Neural cell (in vitro differentiated cells): ENCODE measurements around the gene MOSPD2. TPM values are rescaled to one million over a fixed set of nuclear protein-coding genes. Genes with fewer than 3 reads are reported as not detected.

Experiments
- H2AFZ ChIP-seq: fragments of 200-600, 300-800 bp; sonication (generic), shearing (Covaris generic); 2 replicates; pipeline ENCODE4 v1.6.0; 2014; ENCODE audit warnings: low read depth, mild to moderate bottlenecking, antibody characterized with exemption, low read length, moderate library complexity
- H3F3A ChIP-seq: fragments of 200-600 bp; shearing (Covaris generic); 2 replicates; pipeline ENCODE4 v1.6.1; 2016; ENCODE audit warnings: mild to moderate bottlenecking, moderate library complexity, mixed read lengths, antibody characterized with exemption, low read length; ENCODE audit not compliant: insufficient read depth, poor library complexity, severe bottlenecking
- H3K27ac ChIP-seq: fragments of 200-600, 300-800 bp; sonication (generic), shearing (Covaris generic); 2 replicates; pipeline ENCODE4 v1.5.1; 2014; ENCODE audit warnings: mild to moderate bottlenecking, low read length, moderate library complexity
- H3K27me3 ChIP-seq: fragments of 300-800, 200-600 bp; sonication (generic), shearing (Covaris generic); 2 replicates; pipeline ENCODE4 v1.6.0; 2014; ENCODE audit warnings: mild to moderate bottlenecking, low read depth, low read length, moderate library complexity; ENCODE audit not compliant: insufficient read depth
- H3K36me3 ChIP-seq: fragments of 300-800, 200-600 bp; sonication (generic), shearing (Covaris generic); 2 replicates; pipeline ENCODE4 v1.5.1; 2014; ENCODE audit warnings: mild to moderate bottlenecking, antibody characterized with exemption, low read length, moderate library complexity; ENCODE audit not compliant: insufficient read depth
- H3K4me2 ChIP-seq: fragments of 300-800, 200-600 bp; sonication (generic), shearing (Covaris generic); 2 replicates; pipeline ENCODE4 v1.6.0; 2014; ENCODE audit warnings: mild to moderate bottlenecking, low read length
- H3K4me3 ChIP-seq: fragments of 300-800, 200-600 bp; sonication (generic), shearing (Covaris generic); 2 replicates; pipeline ENCODE4 v1.5.1; 2014; ENCODE audit warnings: mild to moderate bottlenecking, low read length, moderate library complexity
- H3K79me2 ChIP-seq: fragments of 200-600 bp; shearing (Covaris generic); replicated peaks from 2 replicates; pipeline ENCODE4 v1.6.0; 2014; ENCODE audit warnings: mild to moderate bottlenecking, low read length, moderate library complexity; ENCODE audit not compliant: insufficient read depth
- H3K9ac ChIP-seq: fragments of 300-800, 200-600 bp; sonication (generic), shearing (Covaris generic); 2 replicates; pipeline ENCODE4 v1.6.1; 2016; ENCODE audit warnings: mild to moderate bottlenecking, low read length, mixed read lengths
- H3K9me2 ChIP-seq: fragments of 200-600 bp; shearing (Covaris generic); 2 replicates; pipeline ENCODE4 v1.6.1; 2016; ENCODE audit warnings: mild to moderate bottlenecking, low read length, mixed read lengths; ENCODE audit not compliant: insufficient read depth
- H3K9me3 ChIP-seq: fragments of 200-600, 300-800 bp; sonication (generic), shearing (Covaris generic); 2 replicates; pipeline ENCODE4 v1.6.1; 2016; ENCODE audit warnings: mild to moderate bottlenecking, mixed run types, low read length, moderate library complexity, mixed read lengths
- H4K20me1 ChIP-seq: fragments of 200-600 bp; shearing (Covaris generic); 2 replicates; pipeline ENCODE4 v1.6.1; 2016; ENCODE audit warnings: mild to moderate bottlenecking, mixed run types; ENCODE audit not compliant: insufficient read depth
- EP300 ChIP-seq: fragments of 450-650 bp; conservative IDR thresholded peaks from 2 replicates; pipeline ENCODE4 v1.6.1; 2014; ENCODE audit warnings: antibody characterized with exemption, mild to moderate bottlenecking, moderate library complexity; ENCODE audit not compliant: poor library complexity, severe bottlenecking
- EZH2 ChIP-seq: fragments of 200-600, 300-800 bp; shearing (Covaris generic), sonication (generic); IDR thresholded peaks from 2 replicates; pipeline ENCODE4 v1.6.1; 2014; ENCODE audit warnings: antibody characterized with exemption, low read length, borderline replicate concordance, mild to moderate bottlenecking; ENCODE audit not compliant: insufficient read depth, poor library complexity, severe bottlenecking
- MXI1 ChIP-seq: fragments of 450-650 bp; conservative IDR thresholded peaks from 2 replicates; pipeline ENCODE4 v1.6.1; 2014; ENCODE audit warnings: antibody characterized with exemption, mild to moderate bottlenecking; ENCODE audit not compliant: poor library complexity, severe bottlenecking
- POLR2AphosphoS5 ChIP-seq: IDR thresholded peaks from 2 replicates; pipeline ENCODE4 v1.6.1; 2012
- RAD21 ChIP-seq: fragments of 450-650 bp; conservative IDR thresholded peaks from 2 replicates; pipeline ENCODE4 v1.6.1; 2014; ENCODE audit warnings: antibody characterized with exemption, mild to moderate bottlenecking, moderate library complexity
- SMC3 ChIP-seq: fragments of 450-650 bp; conservative IDR thresholded peaks from 2 replicates; pipeline ENCODE4 v1.6.1; 2014; ENCODE audit warnings: antibody characterized with exemption, mild to moderate bottlenecking, moderate library complexity; ENCODE audit not compliant: poor library complexity
- TAF1 ChIP-seq: IDR thresholded peaks from 2 replicates; pipeline ENCODE4 v1.6.1; 2012; ENCODE audit warnings: low read depth
- polyA plus RNA-seq: library from polyadenylated mRNA; depleted of rRNA; stranded (reverse); fragments of >200 nt; gene quantifications from 2 replicates; pipeline ENCODE4 v1.2.3, GENCODE V29; 2014
- TF ChIP-seq, protein P1 (sequence below): IDR thresholded peaks from 2 replicates; pipeline ENCODE4 v1.6.1; 2012; ENCODE audit warnings: borderline replicate concordance
- TF ChIP-seq, protein P2 (sequence below): fragments of 450-650 bp; IDR thresholded peaks from 2 replicates; pipeline ENCODE4 v1.5.1; 2014; ENCODE audit warnings: antibody characterized with exemption, mild to moderate bottlenecking, moderate library complexity; ENCODE audit not compliant: poor library complexity, severe bottlenecking

Gene MOSPD2
- polyA plus RNA-seq, 1 donor from 2014 or later = 12.4 TPM

DNA sequence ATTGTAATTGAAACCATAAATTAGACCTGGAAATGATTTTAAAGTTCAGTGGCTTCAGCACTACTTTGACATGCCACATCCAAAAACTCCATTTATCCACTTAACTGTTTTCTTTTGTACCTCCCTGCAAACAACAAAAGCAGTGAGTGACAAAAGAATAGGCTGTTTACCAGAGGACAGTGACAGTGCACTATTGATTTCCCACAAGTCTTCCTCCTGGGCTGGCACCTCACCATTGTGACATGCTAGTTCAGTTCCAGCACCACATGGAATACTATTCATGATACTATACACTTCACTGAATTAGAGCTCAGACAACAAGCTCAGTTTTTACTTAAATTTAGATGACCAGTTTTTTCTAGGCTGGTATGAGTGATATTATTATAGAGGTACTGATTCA is 29.3 kb downstream of the MOSPD2 start:
- H3K4me2 ChIP-seq = no peak overlapping the region
- no peaks in the 10 kb centered on the region for H4K20me1 ChIP-seq
- no peaks in the 10 kb centered on the region for H3K9me3 ChIP-seq
- no peaks in the 10 kb centered on the region for H3K79me2 ChIP-seq
- H3F3A ChIP-seq = no peaks in the 10 kb centered on the region
- H3K36me3 ChIP-seq = no peaks in the 10 kb centered on the region
- no peak overlapping the region for H2AFZ ChIP-seq
- no peaks in the 10 kb centered on the region for H3K9me2 ChIP-seq
- no peak for TF ChIP-seq POLR2AphosphoS5
- TF ChIP-seq MXI1 = no peak
- TF ChIP-seq, protein P1, sequence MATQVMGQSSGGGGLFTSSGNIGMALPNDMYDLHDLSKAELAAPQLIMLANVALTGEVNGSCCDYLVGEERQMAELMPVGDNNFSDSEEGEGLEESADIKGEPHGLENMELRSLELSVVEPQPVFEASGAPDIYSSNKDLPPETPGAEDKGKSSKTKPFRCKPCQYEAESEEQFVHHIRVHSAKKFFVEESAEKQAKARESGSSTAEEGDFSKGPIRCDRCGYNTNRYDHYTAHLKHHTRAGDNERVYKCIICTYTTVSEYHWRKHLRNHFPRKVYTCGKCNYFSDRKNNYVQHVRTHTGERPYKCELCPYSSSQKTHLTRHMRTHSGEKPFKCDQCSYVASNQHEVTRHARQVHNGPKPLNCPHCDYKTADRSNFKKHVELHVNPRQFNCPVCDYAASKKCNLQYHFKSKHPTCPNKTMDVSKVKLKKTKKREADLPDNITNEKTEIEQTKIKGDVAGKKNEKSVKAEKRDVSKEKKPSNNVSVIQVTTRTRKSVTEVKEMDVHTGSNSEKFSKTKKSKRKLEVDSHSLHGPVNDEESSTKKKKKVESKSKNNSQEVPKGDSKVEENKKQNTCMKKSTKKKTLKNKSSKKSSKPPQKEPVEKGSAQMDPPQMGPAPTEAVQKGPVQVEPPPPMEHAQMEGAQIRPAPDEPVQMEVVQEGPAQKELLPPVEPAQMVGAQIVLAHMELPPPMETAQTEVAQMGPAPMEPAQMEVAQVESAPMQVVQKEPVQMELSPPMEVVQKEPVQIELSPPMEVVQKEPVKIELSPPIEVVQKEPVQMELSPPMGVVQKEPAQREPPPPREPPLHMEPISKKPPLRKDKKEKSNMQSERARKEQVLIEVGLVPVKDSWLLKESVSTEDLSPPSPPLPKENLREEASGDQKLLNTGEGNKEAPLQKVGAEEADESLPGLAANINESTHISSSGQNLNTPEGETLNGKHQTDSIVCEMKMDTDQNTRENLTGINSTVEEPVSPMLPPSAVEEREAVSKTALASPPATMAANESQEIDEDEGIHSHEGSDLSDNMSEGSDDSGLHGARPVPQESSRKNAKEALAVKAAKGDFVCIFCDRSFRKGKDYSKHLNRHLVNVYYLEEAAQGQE = no peak
- TF ChIP-seq, protein P2, sequence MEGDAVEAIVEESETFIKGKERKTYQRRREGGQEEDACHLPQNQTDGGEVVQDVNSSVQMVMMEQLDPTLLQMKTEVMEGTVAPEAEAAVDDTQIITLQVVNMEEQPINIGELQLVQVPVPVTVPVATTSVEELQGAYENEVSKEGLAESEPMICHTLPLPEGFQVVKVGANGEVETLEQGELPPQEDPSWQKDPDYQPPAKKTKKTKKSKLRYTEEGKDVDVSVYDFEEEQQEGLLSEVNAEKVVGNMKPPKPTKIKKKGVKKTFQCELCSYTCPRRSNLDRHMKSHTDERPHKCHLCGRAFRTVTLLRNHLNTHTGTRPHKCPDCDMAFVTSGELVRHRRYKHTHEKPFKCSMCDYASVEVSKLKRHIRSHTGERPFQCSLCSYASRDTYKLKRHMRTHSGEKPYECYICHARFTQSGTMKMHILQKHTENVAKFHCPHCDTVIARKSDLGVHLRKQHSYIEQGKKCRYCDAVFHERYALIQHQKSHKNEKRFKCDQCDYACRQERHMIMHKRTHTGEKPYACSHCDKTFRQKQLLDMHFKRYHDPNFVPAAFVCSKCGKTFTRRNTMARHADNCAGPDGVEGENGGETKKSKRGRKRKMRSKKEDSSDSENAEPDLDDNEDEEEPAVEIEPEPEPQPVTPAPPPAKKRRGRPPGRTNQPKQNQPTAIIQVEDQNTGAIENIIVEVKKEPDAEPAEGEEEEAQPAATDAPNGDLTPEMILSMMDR = no peak
- no peak for TF ChIP-seq SMC3
- TF ChIP-seq TAF1 = no peak
- no peak for TF ChIP-seq EP300
- no peak for TF ChIP-seq EZH2
- TF ChIP-seq RAD21 = no peak
- H3K9ac ChIP-seq = no peak overlapping the region
- H3K27me3 ChIP-seq = no peaks in the 10 kb centered on the region
- H3K4me3 ChIP-seq = no peak overlapping the region
- H3K27ac ChIP-seq = no peak overlapping the region

DNA sequence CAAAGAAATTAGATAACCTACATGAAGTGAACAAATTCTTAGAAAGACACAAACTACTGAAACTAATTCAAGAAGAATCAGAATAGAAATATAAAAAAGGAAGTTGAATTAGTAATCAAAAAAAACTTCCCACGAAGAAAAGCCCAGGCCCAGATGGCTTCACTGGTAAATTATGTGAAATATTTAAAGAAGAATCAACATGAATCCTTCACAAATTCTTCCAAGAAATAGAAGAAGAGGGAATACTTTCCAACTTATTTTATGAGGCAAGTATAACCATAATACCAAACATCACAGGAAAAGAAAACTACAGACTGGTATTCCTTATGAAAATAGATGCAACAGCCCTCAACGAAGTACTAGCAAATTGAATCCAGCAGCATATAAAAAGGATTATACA is 30.7 kb downstream of the MOSPD2 start:
- H3K9me2 ChIP-seq = no peaks in the 10 kb centered on the region
- H3F3A ChIP-seq = no peaks in the 10 kb centered on the region
- no peaks in the 10 kb centered on the region for H4K20me1 ChIP-seq
- H3K27ac ChIP-seq = no peak overlapping the region
- no peak overlapping the region for H3K4me3 ChIP-seq
- H3K36me3 ChIP-seq = no peaks in the 10 kb centered on the region
- H3K9me3 ChIP-seq = no peaks in the 10 kb centered on the region
- no peak overlapping the region for H3K4me2 ChIP-seq
- H3K79me2 ChIP-seq = no peaks in the 10 kb centered on the region
- TF ChIP-seq EZH2 (no peak), MXI1 (no peak)
- no peak overlapping the region for H2AFZ ChIP-seq
- H3K27me3 ChIP-seq = no peaks in the 10 kb centered on the region
- no peak overlapping the region for H3K9ac ChIP-seq

DNA sequence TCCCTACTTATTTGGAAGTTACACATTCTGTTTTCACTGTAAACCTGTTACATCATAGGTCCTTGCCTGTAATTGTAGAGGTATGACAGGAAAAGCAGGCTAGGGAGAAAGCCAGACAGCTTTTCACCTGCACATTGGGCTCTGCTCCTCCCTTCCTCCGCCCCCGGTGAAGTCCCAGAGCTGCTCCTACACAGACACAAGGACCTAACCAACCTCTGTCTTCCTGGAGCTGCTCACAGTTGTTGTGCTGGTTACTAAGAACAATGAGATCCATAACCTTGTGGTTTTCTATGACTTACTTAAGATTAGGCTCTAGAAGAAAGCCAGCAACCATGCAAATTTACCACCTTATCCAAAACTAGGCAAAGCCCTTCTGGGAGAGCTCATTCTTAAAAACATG is 40.0 kb downstream of the MOSPD2 start:
- Histone ChIP-seq H3K9ac (no peak overlapping the region), H4K20me1 (no peaks in the 10 kb centered on the region), H3K9me3 (no peaks in the 10 kb centered on the region), H3K36me3 (no peaks in the 10 kb centered on the region), H3K27me3 (no peaks in the 10 kb centered on the region), H3K79me2 (no peaks in the 10 kb centered on the region), H2AFZ (no peak overlapping the region), H3K4me2 (no peak overlapping the region), H3K27ac (no peak overlapping the region), H3K4me3 (no peak overlapping the region), H3F3A (no peaks in the 10 kb centered on the region), H3K9me2 (no peaks in the 10 kb centered on the region)
- no peak for TF ChIP-seq SMC3
- no peak for TF ChIP-seq MXI1
- TF ChIP-seq TAF1 = no peak
- TF ChIP-seq, protein P1 = no peak
- TF ChIP-seq POLR2AphosphoS5 = no peak
- TF ChIP-seq, protein P2 = no peak
- TF ChIP-seq EP300 = no peak
- TF ChIP-seq RAD21 = no peak
- no peak for TF ChIP-seq EZH2
